H1 (cell line): ENCODE data around the gene APOA1.

Experiments used
- JUND ChIP-seq: IDR thresholded peaks from 2 replicates; pipeline ENCODE4 v1.6.1; 2011; ENCODE audit warnings: mild to moderate bottlenecking, improper control_type of control experiment, low read length
- TF ChIP-seq, protein P1 (sequence below), 3 experiments: IDR thresholded peaks; 1 replicate in 2 of 3; 2 replicates in 1 of 3; pipeline versions ENCODE4 v1.5.1 to v1.6.1; 2011; ENCODE audit warnings: low read length in 3 of 3, mild to moderate bottlenecking in 3 of 3, inconsistent platforms in 2 of 3, low read depth in 1 of 3, moderate library complexity in 1 of 3; ENCODE audit not compliant: insufficient read depth in 1 of 3; ENCODE audit errors: control extremely low read depth in 1 of 3

DNA sequence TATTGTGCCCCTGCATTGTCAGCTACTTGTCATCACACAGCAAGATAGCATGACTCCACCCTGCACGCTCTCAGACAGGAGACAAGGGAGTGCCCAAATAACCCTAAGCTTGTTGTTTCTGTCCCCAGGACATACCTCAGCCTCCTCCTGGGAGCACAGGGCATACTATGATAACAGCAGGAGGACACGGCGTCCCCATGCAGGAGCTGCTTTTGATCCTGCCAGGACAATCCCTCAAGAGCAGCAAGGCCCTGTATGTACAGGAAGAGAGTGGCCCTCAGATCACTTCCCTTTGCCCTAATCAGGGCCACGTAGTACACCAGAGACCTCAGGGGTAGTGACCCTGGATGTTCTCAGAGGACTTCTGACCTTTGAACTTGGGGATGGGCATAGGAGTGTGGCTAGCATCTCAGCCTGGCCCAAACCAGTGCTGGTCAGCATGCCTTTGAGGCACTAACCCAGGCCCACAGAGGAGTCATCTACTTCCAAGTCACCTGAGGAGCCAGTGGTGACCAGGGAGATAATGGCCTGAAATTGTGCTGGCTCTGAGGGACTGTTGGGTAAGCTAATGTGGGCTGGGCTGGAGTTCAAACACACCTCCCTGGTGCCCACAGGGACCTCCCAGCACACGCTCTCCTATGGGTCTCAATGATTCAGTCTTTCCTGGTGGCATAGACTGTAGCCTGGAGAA lies 23.5 kb downstream of the APOA1 start:
- TF ChIP-seq JUND = no peak
- TF ChIP-seq, protein P1, sequence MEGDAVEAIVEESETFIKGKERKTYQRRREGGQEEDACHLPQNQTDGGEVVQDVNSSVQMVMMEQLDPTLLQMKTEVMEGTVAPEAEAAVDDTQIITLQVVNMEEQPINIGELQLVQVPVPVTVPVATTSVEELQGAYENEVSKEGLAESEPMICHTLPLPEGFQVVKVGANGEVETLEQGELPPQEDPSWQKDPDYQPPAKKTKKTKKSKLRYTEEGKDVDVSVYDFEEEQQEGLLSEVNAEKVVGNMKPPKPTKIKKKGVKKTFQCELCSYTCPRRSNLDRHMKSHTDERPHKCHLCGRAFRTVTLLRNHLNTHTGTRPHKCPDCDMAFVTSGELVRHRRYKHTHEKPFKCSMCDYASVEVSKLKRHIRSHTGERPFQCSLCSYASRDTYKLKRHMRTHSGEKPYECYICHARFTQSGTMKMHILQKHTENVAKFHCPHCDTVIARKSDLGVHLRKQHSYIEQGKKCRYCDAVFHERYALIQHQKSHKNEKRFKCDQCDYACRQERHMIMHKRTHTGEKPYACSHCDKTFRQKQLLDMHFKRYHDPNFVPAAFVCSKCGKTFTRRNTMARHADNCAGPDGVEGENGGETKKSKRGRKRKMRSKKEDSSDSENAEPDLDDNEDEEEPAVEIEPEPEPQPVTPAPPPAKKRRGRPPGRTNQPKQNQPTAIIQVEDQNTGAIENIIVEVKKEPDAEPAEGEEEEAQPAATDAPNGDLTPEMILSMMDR (IDR thresholded peaks at IDR 0.05; ENCODE audit: control extremely low read depth in 1 of 3, insufficient read depth in 1 of 3, low read depth in 1 of 3, low read length in 3 of 3) = no peak
